Neural cell (in vitro differentiated cells): ENCODE measurements around the gene IQCK. TPM values are rescaled to one million over a fixed set of nuclear protein-coding genes. Genes with fewer than 3 reads are reported as not detected.

Experiments
- H2AFZ ChIP-seq: fragments of 200-600, 300-800 bp; sonication (generic), shearing (Covaris generic); 2 replicates; pipeline ENCODE4 v1.6.0; 2014; ENCODE audit warnings: low read depth, mild to moderate bottlenecking, antibody characterized with exemption, low read length, moderate library complexity
- H3F3A ChIP-seq: fragments of 200-600 bp; shearing (Covaris generic); 2 replicates; pipeline ENCODE4 v1.6.1; 2016; ENCODE audit warnings: mild to moderate bottlenecking, moderate library complexity, mixed read lengths, antibody characterized with exemption, low read length; ENCODE audit not compliant: insufficient read depth, poor library complexity, severe bottlenecking
- H3K27ac ChIP-seq: fragments of 200-600, 300-800 bp; sonication (generic), shearing (Covaris generic); 2 replicates; pipeline ENCODE4 v1.5.1; 2014; ENCODE audit warnings: mild to moderate bottlenecking, low read length, moderate library complexity
- H3K27me3 ChIP-seq: fragments of 300-800, 200-600 bp; sonication (generic), shearing (Covaris generic); 2 replicates; pipeline ENCODE4 v1.6.0; 2014; ENCODE audit warnings: mild to moderate bottlenecking, low read depth, low read length, moderate library complexity; ENCODE audit not compliant: insufficient read depth
- H3K36me3 ChIP-seq: fragments of 300-800, 200-600 bp; sonication (generic), shearing (Covaris generic); 2 replicates; pipeline ENCODE4 v1.5.1; 2014; ENCODE audit warnings: mild to moderate bottlenecking, antibody characterized with exemption, low read length, moderate library complexity; ENCODE audit not compliant: insufficient read depth
- H3K4me2 ChIP-seq: fragments of 300-800, 200-600 bp; sonication (generic), shearing (Covaris generic); 2 replicates; pipeline ENCODE4 v1.6.0; 2014; ENCODE audit warnings: mild to moderate bottlenecking, low read length
- H3K4me3 ChIP-seq: fragments of 300-800, 200-600 bp; sonication (generic), shearing (Covaris generic); 2 replicates; pipeline ENCODE4 v1.5.1; 2014; ENCODE audit warnings: mild to moderate bottlenecking, low read length, moderate library complexity
- H3K79me2 ChIP-seq: fragments of 200-600 bp; shearing (Covaris generic); replicated peaks from 2 replicates; pipeline ENCODE4 v1.6.0; 2014; ENCODE audit warnings: mild to moderate bottlenecking, low read length, moderate library complexity; ENCODE audit not compliant: insufficient read depth
- H3K9ac ChIP-seq: fragments of 300-800, 200-600 bp; sonication (generic), shearing (Covaris generic); 2 replicates; pipeline ENCODE4 v1.6.1; 2016; ENCODE audit warnings: mild to moderate bottlenecking, low read length, mixed read lengths
- H3K9me2 ChIP-seq: fragments of 200-600 bp; shearing (Covaris generic); 2 replicates; pipeline ENCODE4 v1.6.1; 2016; ENCODE audit warnings: mild to moderate bottlenecking, low read length, mixed read lengths; ENCODE audit not compliant: insufficient read depth
- H3K9me3 ChIP-seq: fragments of 200-600, 300-800 bp; sonication (generic), shearing (Covaris generic); 2 replicates; pipeline ENCODE4 v1.6.1; 2016; ENCODE audit warnings: mild to moderate bottlenecking, mixed run types, low read length, moderate library complexity, mixed read lengths
- H4K20me1 ChIP-seq: fragments of 200-600 bp; shearing (Covaris generic); 2 replicates; pipeline ENCODE4 v1.6.1; 2016; ENCODE audit warnings: mild to moderate bottlenecking, mixed run types; ENCODE audit not compliant: insufficient read depth
- CTCF ChIP-seq: fragments of 450-650 bp; IDR thresholded peaks from 2 replicates; pipeline ENCODE4 v1.5.1; 2014; ENCODE audit warnings: antibody characterized with exemption, mild to moderate bottlenecking, moderate library complexity; ENCODE audit not compliant: poor library complexity, severe bottlenecking
- EP300 ChIP-seq: fragments of 450-650 bp; conservative IDR thresholded peaks from 2 replicates; pipeline ENCODE4 v1.6.1; 2014; ENCODE audit warnings: antibody characterized with exemption, mild to moderate bottlenecking, moderate library complexity; ENCODE audit not compliant: poor library complexity, severe bottlenecking
- EZH2 ChIP-seq: fragments of 200-600, 300-800 bp; shearing (Covaris generic), sonication (generic); IDR thresholded peaks from 2 replicates; pipeline ENCODE4 v1.6.1; 2014; ENCODE audit warnings: antibody characterized with exemption, low read length, borderline replicate concordance, mild to moderate bottlenecking; ENCODE audit not compliant: insufficient read depth, poor library complexity, severe bottlenecking
- MXI1 ChIP-seq: fragments of 450-650 bp; conservative IDR thresholded peaks from 2 replicates; pipeline ENCODE4 v1.6.1; 2014; ENCODE audit warnings: antibody characterized with exemption, mild to moderate bottlenecking; ENCODE audit not compliant: poor library complexity, severe bottlenecking
- POLR2AphosphoS5 ChIP-seq: IDR thresholded peaks from 2 replicates; pipeline ENCODE4 v1.6.1; 2012
- RAD21 ChIP-seq: fragments of 450-650 bp; conservative IDR thresholded peaks from 2 replicates; pipeline ENCODE4 v1.6.1; 2014; ENCODE audit warnings: antibody characterized with exemption, mild to moderate bottlenecking, moderate library complexity
- REST ChIP-seq: IDR thresholded peaks from 2 replicates; pipeline ENCODE4 v1.6.1; 2012; ENCODE audit warnings: borderline replicate concordance
- SMC3 ChIP-seq: fragments of 450-650 bp; conservative IDR thresholded peaks from 2 replicates; pipeline ENCODE4 v1.6.1; 2014; ENCODE audit warnings: antibody characterized with exemption, mild to moderate bottlenecking, moderate library complexity; ENCODE audit not compliant: poor library complexity
- TAF1 ChIP-seq: IDR thresholded peaks from 2 replicates; pipeline ENCODE4 v1.6.1; 2012; ENCODE audit warnings: low read depth
- polyA plus RNA-seq: library from polyadenylated mRNA; depleted of rRNA; stranded (reverse); fragments of >200 nt; gene quantifications from 2 replicates; pipeline ENCODE4 v1.2.3, GENCODE V29; 2014

The IQCK gene
- polyA plus RNA-seq, 1 donor from 2014 or later: 10.2 TPM

DNA sequence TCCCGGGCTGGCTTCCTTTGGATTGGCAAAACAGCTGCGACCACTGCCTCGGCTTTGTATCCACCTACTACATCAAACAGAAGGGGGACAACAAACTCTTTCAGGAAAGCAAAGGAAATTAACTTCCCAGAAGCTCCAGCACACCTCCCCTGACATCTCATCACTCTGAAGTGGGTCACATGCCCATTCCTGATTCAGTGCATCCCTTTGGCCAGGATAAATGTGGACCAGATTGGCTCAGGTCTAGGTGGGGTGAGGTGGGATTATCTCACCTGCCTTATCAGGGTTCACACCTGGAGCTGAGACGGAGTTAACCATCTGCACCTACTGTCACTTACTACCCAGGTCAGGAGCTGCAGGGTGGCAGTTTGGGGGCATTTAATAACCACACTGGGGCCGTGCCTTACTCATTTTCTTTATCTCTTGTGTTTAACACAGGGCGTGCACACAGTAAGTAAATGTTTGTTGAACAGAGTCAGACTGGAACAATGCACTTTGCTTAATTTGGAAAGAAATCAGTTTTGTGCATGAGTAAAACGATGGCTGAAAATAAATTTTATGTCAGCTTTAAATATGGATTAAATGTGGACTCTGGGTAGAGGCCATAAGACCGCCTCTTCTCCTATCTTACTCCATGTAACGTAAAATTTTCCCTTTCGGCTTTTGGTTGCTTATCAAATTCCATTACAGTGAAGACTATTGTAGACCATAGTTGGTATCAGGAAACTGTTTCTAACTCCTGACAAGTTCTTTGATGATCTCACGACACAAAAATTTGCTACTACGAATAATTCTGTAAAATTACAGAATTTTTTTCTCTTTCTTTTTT lies 36.0 kb downstream of the IQCK start:
- H3F3A ChIP-seq: no peaks in the 10 kb centered on the region
- no peak overlapping the region for H2AFZ ChIP-seq
- H4K20me1 ChIP-seq: no peaks in the 10 kb centered on the region
- H3K4me2 ChIP-seq: no peak overlapping the region
- no peaks in the 10 kb centered on the region for H3K79me2 ChIP-seq
- H3K9me2 ChIP-seq: no peaks in the 10 kb centered on the region
- H3K27ac ChIP-seq: no peak overlapping the region
- TF ChIP-seq REST (no peak), POLR2AphosphoS5 (no peak), SMC3 (no peak), MXI1 (no peak), RAD21 (no peak), EP300 (no peak), TAF1 (no peak), CTCF (no peak), EZH2 (no peak)
- H3K9ac ChIP-seq: no peak overlapping the region
- H3K27me3 ChIP-seq: no peaks in the 10 kb centered on the region
- no peak overlapping the region for H3K4me3 ChIP-seq
- H3K9me3 ChIP-seq: no peaks in the 10 kb centered on the region
- no peaks in the 10 kb centered on the region for H3K36me3 ChIP-seq

- no peaks in the 10 kb centered on the region for H3K36me3 ChIP-seq
- H3F3A ChIP-seq: no peaks in the 10 kb centered on the region
- no peak overlapping the region for H3K4me3 ChIP-seq
- H3K27ac ChIP-seq: no peak overlapping the region
- no peaks in the 10 kb centered on the region for H3K27me3 ChIP-seq
- TF ChIP-seq EZH2 (no peak), CTCF (no peak), SMC3 (no peak), REST (no peak)
- no peak overlapping the region for H3K9ac ChIP-seq
- no peaks in the 10 kb centered on the region for H3K9me3 ChIP-seq
- no peaks in the 10 kb centered on the region for H3K79me2 ChIP-seq
- H4K20me1 ChIP-seq: no peaks in the 10 kb centered on the region
- no peaks in the 10 kb centered on the region for H3K9me2 ChIP-seq
- no peak overlapping the region for H2AFZ ChIP-seq
- no peak overlapping the region for H3K4me2 ChIP-seq
These were observed 36.6 kb downstream of the IQCK start for GRCh38 chr16:19754644-19755036.
